ENCODE data around the gene HYCC2. TPM values are rescaled to one million over a fixed set of nuclear protein-coding genes. Genes with fewer than 3 reads are reported as not detected.
"Not testable (repeated sequence)": the region's sequence is repeated elsewhere in the genome, so short reads cannot be mapped to it uniquely, and the experiment has no call there.

HYCC2 gene
- 31.5 TPM for total RNA-seq
- long read RNA-seq, partial matches to known transcripts: 1 of 11 reads
- long read RNA-seq, other reads (novel, unspliced or antisense): 10 of 11 reads

DNA sequence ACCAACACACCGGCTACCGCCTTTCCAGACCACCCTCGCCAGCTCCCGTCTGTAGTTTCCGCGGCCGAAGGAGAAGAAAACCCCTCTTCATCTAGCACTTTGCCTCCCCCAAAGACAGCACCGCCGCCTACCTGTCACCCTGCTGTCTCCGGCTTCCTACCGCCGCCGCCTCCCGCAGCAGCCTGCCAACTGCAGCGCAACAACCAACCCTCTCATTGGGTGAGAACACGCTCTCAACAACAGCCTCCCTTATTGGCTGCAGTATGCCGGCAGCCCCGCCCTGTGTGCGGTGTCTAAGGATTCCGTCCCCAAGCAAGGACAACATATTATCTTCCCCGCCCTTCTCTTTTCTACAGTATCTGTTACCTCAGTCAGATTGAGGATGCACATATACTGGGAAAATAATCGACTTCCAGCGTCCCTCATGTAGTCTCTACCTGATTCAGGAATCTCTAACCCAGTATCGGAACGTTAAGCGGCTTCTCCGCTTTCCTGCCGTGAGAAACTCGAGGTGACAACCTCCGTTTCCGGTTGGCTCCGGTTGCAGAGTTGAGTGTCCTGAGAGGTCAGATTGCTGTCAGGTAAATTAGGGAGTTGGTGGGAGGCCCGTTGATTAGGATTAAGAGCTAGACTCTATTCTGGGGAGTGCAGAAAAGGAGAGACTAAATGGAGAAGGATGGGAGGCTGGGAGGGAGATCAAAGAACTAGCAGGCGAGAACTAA is at the start of gene HYCC2, which contains the start of gene NDUFB3:
TSS of gene HYCC2 (minus strand) at position 193 of the 722 bp plus-strand sequence. CDS start 47,662 bp downstream, outside the sequence.
TSS of gene NDUFB3 (plus strand) at position 523 of the 722 bp plus-strand sequence. CDS start 6,882 bp downstream, outside the sequence.
- DNase-seq (ENCODE audit: low spot score): peak; percentile 95

- no peak for DNase-seq (ENCODE audit: low spot score)
Measured at GRCh38 chr2:201118961-201119854, 47.7 kb upstream of the HYCC2 start.

GRCh38 chr2:201118121-201118960 is 46.9 kb upstream of the HYCC2 start:
- peak; percentile 95 for DNase-seq (ENCODE audit: low spot score)

DNA sequence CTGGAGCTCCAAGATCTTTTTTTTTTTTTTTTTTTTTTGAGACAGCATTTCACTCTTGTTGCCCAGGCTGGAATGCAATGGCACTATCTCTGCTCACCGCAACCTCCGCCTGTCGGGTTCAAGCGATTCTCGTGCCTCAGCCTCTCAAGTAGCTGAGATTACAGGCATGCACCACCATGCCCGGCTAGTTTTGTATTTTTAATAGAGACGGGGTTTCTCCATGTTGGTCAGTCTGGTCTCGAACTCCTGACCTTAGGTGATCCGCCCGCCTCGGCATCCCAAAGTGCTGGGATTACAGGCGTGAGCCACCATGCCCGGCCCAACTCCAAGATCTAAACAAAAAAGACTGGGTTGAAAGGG is 46.2 kb upstream of the HYCC2 start:
- not testable (repeated sequence) for DNase-seq (ENCODE audit: low spot score)

GRCh38 chr2:201116959-201117734 is 45.7 kb upstream of the HYCC2 start:
- DNase-seq (ENCODE audit: low spot score): no peak

DNA sequence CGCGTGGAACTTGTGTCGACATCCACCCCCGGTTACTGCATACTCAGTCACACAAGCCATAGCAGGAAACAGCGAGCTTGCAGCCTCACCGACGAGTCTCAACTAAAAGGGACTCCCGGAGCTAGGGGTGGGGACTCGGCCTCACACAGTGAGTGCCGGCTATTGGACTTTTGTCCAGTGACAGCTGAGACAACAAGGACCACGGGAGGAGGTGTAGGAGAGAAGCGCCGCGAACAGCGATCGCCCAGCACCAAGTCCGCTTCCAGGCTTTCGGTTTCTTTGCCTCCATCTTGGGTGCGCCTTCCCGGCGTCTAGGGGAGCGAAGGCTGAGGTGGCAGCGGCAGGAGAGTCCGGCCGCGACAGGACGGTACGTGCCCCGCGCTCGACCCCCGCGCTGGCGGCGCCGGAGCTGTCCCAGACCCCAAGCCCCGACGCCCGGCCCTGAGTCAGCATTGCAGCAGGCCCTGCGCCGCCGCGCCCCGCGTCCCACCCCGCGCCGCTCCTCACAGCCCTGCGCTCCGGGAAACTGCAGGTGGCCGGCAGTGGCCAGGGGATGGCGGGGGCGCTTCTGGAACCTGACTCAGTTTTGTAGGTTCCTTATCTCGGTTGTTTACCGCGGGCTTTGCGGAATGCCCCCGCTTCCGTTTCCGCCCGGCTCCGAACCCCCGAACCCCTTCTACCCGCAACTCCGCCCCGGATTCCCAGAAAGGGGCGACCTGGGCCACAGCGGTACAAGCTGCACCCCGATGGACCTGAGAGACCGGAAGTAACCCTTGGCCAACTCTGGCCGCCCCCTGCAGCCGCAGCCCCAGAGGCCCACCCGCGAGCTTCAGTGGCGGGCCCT is 44.9 kb upstream of the HYCC2 start, which contains the start of gene CFLAR:
TSS of gene CFLAR (plus strand) at position 50 of the 844 bp plus-strand sequence. CDS start 13,702 bp downstream, outside the sequence.
- DNase-seq (ENCODE audit: low spot score): peak; percentile 93

DNA sequence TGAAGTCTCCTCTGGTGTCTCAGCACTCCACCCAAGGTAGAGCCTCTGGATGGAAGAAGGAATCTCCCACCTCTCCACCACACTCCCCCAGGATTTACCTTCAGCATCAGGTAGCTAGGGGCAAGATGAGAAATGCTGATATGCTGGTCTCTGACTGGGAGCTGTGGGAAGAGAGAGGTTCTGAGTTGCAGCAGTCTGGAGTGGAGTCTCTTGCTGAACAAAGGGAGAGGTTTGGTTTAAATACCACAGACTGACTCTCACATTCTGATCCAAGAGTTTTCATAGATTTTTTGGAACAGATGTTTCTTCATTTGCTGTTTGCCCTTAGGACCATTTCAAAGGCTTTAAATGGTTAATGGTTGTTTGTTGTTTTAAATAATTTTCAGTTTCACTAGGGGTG is 43.4 kb upstream of the HYCC2 start:
- DNase-seq (ENCODE audit: low spot score): peak; percentile 2

- DNase-seq (ENCODE audit: low spot score): no peak
Measured at GRCh38 chr2:201114350-201114749, 42.9 kb upstream of the HYCC2 start.

DNA sequence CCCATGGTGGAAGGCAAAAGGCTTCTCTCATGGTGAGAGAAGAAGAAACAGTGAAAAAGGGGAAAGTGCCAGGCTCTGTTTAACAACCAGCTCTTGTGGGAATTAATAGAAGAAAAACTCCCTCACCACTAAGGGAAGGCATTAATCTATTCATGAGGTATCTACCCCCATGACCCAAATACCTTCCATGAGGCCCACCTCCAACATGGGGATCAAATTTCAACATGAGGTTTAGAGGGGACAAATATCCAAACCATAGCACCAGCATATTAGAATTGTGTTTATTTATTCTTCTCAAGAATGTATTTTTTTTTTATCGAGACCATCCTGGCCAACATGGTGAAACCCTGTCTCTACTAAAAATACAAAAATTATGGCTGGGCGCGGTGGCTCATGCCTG is 39.6 kb upstream of the HYCC2 start:
- DNase-seq (ENCODE audit: low spot score): peak; percentile 3

DNA sequence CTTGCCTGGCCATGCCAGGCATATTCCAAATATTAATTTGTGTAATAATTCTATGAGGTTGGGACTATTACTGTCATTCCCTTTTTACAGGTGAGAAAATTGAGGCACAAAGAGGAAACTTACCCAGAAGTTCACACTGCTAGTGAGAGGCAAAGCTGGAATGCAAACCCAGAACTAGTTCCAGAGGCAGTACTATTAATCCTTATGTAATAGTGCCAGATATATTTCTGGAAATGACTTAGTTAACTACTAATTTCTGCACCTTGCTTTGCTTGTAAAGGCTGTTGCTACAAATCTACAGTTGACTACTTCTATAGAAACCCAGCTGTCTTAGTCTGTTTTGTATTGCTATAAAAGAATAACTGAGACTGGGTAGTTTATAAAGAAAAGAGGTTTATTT is 39.1 kb upstream of the HYCC2 start:
- no peak for DNase-seq (ENCODE audit: low spot score)

GRCh38 chr2:201109186-201109585 is 37.7 kb upstream of the HYCC2 start:
- peak; percentile 1 for DNase-seq (ENCODE audit: low spot score)

GRCh38 chr2:201108341-201108740 is 36.9 kb upstream of the HYCC2 start:
- no peak for DNase-seq (ENCODE audit: low spot score)

GRCh38 chr2:201107624-201108023 is 36.2 kb upstream of the HYCC2 start:
- DNase-seq (ENCODE audit: low spot score): peak; percentile 8

DNA sequence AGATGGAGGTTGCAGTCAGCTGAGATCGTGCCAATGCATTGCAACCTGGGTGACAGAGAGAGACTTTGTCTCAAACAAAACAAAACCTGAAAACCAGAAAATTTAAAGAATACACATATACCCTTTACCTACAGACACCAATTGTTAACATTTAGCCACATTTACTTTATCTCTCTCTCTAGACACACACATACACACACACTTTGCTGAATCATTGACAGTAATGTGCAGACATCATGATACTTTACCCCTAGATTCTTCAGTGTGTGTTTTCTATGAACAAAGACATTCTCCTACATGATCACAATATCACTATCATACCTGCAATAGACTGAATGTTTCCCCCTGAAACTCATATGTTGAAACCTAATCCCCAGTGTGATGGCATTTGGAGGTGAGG is 34.3 kb upstream of the HYCC2 start:
- no peak for DNase-seq (ENCODE audit: low spot score)

- DNase-seq (ENCODE audit: low spot score): peak; percentile 65
Measured at GRCh38 chr2:201100497-201100896, 29.0 kb upstream of the HYCC2 start.

GRCh38 chr2:201093573-201093972 is 22.1 kb upstream of the HYCC2 start:
- no peak for DNase-seq (ENCODE audit: low spot score)

DNA sequence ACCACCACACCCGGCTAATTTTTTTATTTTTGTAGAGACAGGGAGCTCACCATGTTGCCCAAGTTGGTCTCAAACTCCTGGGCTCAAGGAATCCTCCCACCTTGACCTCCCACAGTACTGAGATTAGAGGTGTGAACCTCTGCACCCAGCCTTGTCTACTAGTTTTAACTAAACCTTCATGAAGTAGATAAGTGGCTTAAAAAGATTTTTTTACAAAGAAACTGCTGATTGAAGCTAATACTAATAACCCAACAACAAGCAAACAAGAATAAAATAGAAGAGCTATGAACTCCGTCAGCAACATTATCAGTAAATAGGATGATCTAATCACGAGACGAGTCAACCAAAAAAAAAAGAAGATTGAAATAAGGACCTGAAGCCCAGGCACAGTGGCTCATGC is 19.1 kb upstream of the HYCC2 start:
- DNase-seq (ENCODE audit: low spot score): no peak

DNA sequence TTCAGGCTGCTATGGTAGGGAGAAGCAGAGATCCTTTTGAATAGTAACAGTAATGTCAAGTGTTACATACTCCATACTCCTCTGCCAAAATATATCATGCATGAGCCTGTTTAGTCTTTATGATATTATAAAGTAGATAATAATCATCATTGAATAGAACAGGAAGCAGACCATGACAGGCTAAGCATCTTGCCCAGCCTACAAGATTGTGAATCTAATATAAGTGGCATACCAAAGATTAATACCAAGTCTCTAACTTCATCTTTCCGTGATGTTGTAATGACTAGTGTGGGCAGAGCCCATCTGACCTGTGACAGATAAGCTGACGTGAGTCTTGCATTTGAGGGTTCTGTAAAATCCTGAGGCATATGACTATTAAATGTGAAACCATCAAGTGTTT is 13.4 kb upstream of the HYCC2 start:
- no peak for DNase-seq (ENCODE audit: low spot score)

- DNase-seq (ENCODE audit: low spot score): no peak
Measured at GRCh38 chr2:201074996-201075395, 3.5 kb upstream of the HYCC2 start.
